Tibial artery (tissue), 4 donors: ENCODE measurements around the gene CCSAP.

Source experiments
- DNase-seq, 2 donors: peaks; one replicate each; pipeline ENCODE4 v3.0.0-alpha.2; 2019
- H3K27ac ChIP-seq, 2 donors: fragments of 200-600 bp; sonication (generic) in 1 of 2; 1 replicate in 1 of 2; 2 replicates in 1 of 2; pipeline ENCODE4 v1.5.1; 2018 to 2019; ENCODE audit warnings: mild to moderate bottlenecking in 1 of 2
- H3K27me3 ChIP-seq, 2 donors: fragments of 200-600 bp; sonication (generic) in 1 of 2; one replicate each; pipeline versions ENCODE4 v1.5.1 to v1.6.0; 2016 to 2019
- H3K36me3 ChIP-seq, 3 donors: fragments of 200-600 bp; sonication (generic) in 2 of 3; one replicate each; pipeline ENCODE4 v1.5.1; 2016 to 2019; ENCODE audit warnings: mild to moderate bottlenecking in 2 of 3
- H3K4me1 ChIP-seq, 4 donors: fragments of 200-600 bp; sonication (generic) in 2 of 4; 1 replicate in 3 of 4; 2 replicates in 1 of 4; pipeline ENCODE4 v1.5.1; 2016 to 2019
- H3K4me3 ChIP-seq, 2 donors: fragments of 200-600 bp; sonication (generic) in 1 of 2; 1 replicate in 1 of 2; 2 replicates in 1 of 2; pipeline ENCODE4 v1.5.1; 2018 to 2019; ENCODE audit warnings: mild to moderate bottlenecking in 2 of 2
- H3K9me3 ChIP-seq, 3 donors: fragments of 200-600 bp; sonication (generic) in 1 of 3; one replicate each; pipeline ENCODE4 v1.5.1; 2016 to 2019
- CTCF ChIP-seq, 2 experiments: fragments of 200-600 bp in 1 of 2; fragments of 450-650 bp in 1 of 2; IDR thresholded peaks; one replicate each; pipeline ENCODE4 v1.5.1; 2017 to 2019; ENCODE audit warnings: antibody characterized with exemption in 2 of 2, mild to moderate bottlenecking in 1 of 2, moderate library complexity in 1 of 2
- intact Hi-C: fragments of 100-400 bp; cut with DNase I; formaldehyde crosslinking; loops from one replicate; pipeline ENCODE4 v1.15.0; 2023; ENCODE audit warnings: low total_unique reads

CCSAP gene

GRCh38 chr1:229302740-229303139 is 40.1 kb downstream of the CCSAP start:
- Histone ChIP-seq H3K4me1 (peaks cover 0 to 8% (median 0%) of the 10 kb centered on the region in 4 donors), H3K36me3 (peaks cover 47 to 64% (median 47%) of the 10 kb centered on the region in 3 donors), H3K9me3 (no peaks in the 10 kb centered on the region), H3K4me3 (no peak overlapping the region), H3K27ac (no peak overlapping the region), H3K27me3 (no peaks in the 10 kb centered on the region)
- no peak for DNase-seq
- intact Hi-C loops: no loop called here
- no peak for TF ChIP-seq CTCF (IDR thresholded peaks at IDR 0.05)

GRCh38 chr1:229300099-229300757 is 42.6 kb downstream of the CCSAP start:
- no peak for DNase-seq
- peaks cover 40 to 72% (median 45%) of the 10 kb centered on the region in 3 donors for H3K36me3 ChIP-seq

GRCh38 chr1:229298887-229299503 is 43.9 kb downstream of the CCSAP start:
- intact Hi-C loops: no loop called here
- Histone ChIP-seq H3K27ac (no peak overlapping the region), H3K9me3 (no peaks in the 10 kb centered on the region), H3K36me3 (peaks cover 40 to 65% (median 45%) of the 10 kb centered on the region in 3 donors), H3K27me3 (no peaks in the 10 kb centered on the region), H3K4me3 (no peak overlapping the region), H3K4me1 (peaks cover 0 to 8% (median 0%) of the 10 kb centered on the region in 4 donors)
- DNase-seq: no peak
- TF ChIP-seq CTCF (IDR thresholded peaks at IDR 0.05): no peak

More at GRCh38 chr1:229300099-229300757, 42.6 kb downstream of the CCSAP start:
- Histone ChIP-seq H3K4me1 (peaks cover 0 to 8% (median 0%) of the 10 kb centered on the region in 4 donors), H3K4me3 (no peak overlapping the region), H3K9me3 (no peaks in the 10 kb centered on the region), H3K27me3 (no peaks in the 10 kb centered on the region), H3K27ac (no peak overlapping the region)
- intact Hi-C loops: no loop called here
- TF ChIP-seq CTCF (IDR thresholded peaks at IDR 0.05): no peak

- TF ChIP-seq CTCF (IDR thresholded peaks at IDR 0.05): no peak
Observed at GRCh38 chr1:229298420-229298819, 44.4 kb downstream of the CCSAP start.

GRCh38 chr1:229297746-229298145 is 45.1 kb downstream of the CCSAP start:
- no peaks in the 10 kb centered on the region for H3K27me3 ChIP-seq
- H3K4me1 ChIP-seq: peaks cover 0 to 8% (median 0%) of the 10 kb centered on the region in 4 donors
- TF ChIP-seq CTCF (IDR thresholded peaks at IDR 0.05): no peak
- H3K27ac ChIP-seq: no peak overlapping the region
- intact Hi-C loops: no loop called here
- no peak overlapping the region for H3K4me3 ChIP-seq
- peaks cover 32 to 55% (median 36%) of the 10 kb centered on the region in 3 donors for H3K36me3 ChIP-seq
- no peak for DNase-seq
- no peaks in the 10 kb centered on the region for H3K9me3 ChIP-seq

More at GRCh38 chr1:229298420-229298819, 44.4 kb downstream of the CCSAP start:
- no peak overlapping the region for H3K27ac ChIP-seq
- no peak for DNase-seq
- no peaks in the 10 kb centered on the region for H3K9me3 ChIP-seq
- H3K4me3 ChIP-seq: no peak overlapping the region
- intact Hi-C loops: no loop called here
- peaks cover 0 to 8% (median 0%) of the 10 kb centered on the region in 4 donors for H3K4me1 ChIP-seq
- H3K27me3 ChIP-seq: no peaks in the 10 kb centered on the region
- peaks cover 39 to 59% (median 40%) of the 10 kb centered on the region in 3 donors for H3K36me3 ChIP-seq
